Transverse colon (tissue), 3 donors: ENCODE results near the gene PPM1B.

Source experiments
- CTCF ChIP-seq, 5 experiments: fragments of 200-600 bp in 3 of 5; fragments of 450-650 bp in 2 of 5; sonication (generic) in 3 of 5; IDR thresholded peaks; 1 replicate in 2 of 5; 2 replicates in 3 of 5; pipeline ENCODE4 v1.5.1; 2016 to 2017; ENCODE audit warnings: antibody characterized with exemption in 5 of 5, inconsistent platforms in 3 of 5, mild to moderate bottlenecking in 2 of 5, moderate library complexity in 1 of 5
- POLR2A ChIP-seq: fragments of 450-650 bp; IDR thresholded peaks from one replicate; pipeline ENCODE4 v1.6.1; 2016; ENCODE audit warnings: antibody characterized with exemption, mild to moderate bottlenecking, moderate library complexity

GRCh38 chr2:44273076-44273475 lies 104.4 kb downstream of the PPM1B start:
- TF ChIP-seq POLR2A: no peak
- TF ChIP-seq CTCF (IDR thresholded peaks at IDR 0.05): no peak
